Stimulated activated CD4-positive, alpha-beta T cell treated with anti-CD3 and anti-CD28 coated beads, TNF-alpha, amount 100 ng/mL, for 48 hours (primary cell): ENCODE results near the gene PIK3CD.
A peak's percentile ranks its signal among the peaks of the same experiment; 100 is the strongest.

Experiments
- DNase-seq, 3 donors: peaks; one replicate each; pipeline ENCODE4 v3.0.0-alpha.2; 2020; ENCODE audit warnings: low read depth in 3 of 3

PIK3CD gene

GRCh38 chr1:9718006-9718680, 66.6 kb downstream of the PIK3CD start:
- no peak for DNase-seq

GRCh38 chr1:9719978-9720722, 68.6 kb downstream of the PIK3CD start:
- no peak for DNase-seq

- no peak for DNase-seq
Observed at GRCh38 chr1:9720785-9721605, 69.5 kb downstream of the PIK3CD start.

- peak in 2 of 3 donors; percentile 48 to 66 for DNase-seq
Observed at GRCh38 chr1:9721606-9722377, 70.3 kb downstream of the PIK3CD start.

GRCh38 chr1:9722378-9722749, 70.8 kb downstream of the PIK3CD start:
- DNase-seq = no peak

GRCh38 chr1:9723068-9723805, 71.7 kb downstream of the PIK3CD start:
- DNase-seq = no peak

GRCh38 chr1:9723926-9724325, 72.4 kb downstream of the PIK3CD start:
- no peak for DNase-seq

- DNase-seq = peak in 2 of 3 donors; percentile 46 to 58
Observed at GRCh38 chr1:9724706-9725476, 73.4 kb downstream of the PIK3CD start.

- no peak for DNase-seq
Observed at GRCh38 chr1:9726406-9726805, 74.9 kb downstream of the PIK3CD start.

GRCh38 chr1:9726905-9727595, 75.5 kb downstream of the PIK3CD start:
- DNase-seq = no peak

GRCh38 chr1:9728451-9729295, 77.1 kb downstream of the PIK3CD start:
- DNase-seq = peak in 1 of 3 donors; percentile 69

GRCh38 chr1:9729523-9729922, 78.0 kb downstream of the PIK3CD start:
- DNase-seq = no peak

- no peak for DNase-seq
Observed at GRCh38 chr1:9730096-9730901, 78.8 kb downstream of the PIK3CD start.

GRCh38 chr1:9731051-9731537, 79.6 kb downstream of the PIK3CD start:
- no peak for DNase-seq

GRCh38 chr1:9731561-9731960, 80.0 kb downstream of the PIK3CD start:
- no peak for DNase-seq

GRCh38 chr1:9732123-9732971, 80.8 kb downstream of the PIK3CD start:
- DNase-seq = no peak
